AG04450 (cell line): ENCODE data around the gene RAC2. TPM values are rescaled to one million over a fixed set of nuclear protein-coding genes. Genes with fewer than 3 reads are reported as not detected.

ENCODE experiments used
- CTCF ChIA-PET: fragments of 300-600, 350-600 bp; formaldehyde crosslinking; extraction: SDS; loops from one replicate; lab custom pipeline; 2022; ENCODE audit warnings: antibody characterized with exemption, inconsistent platforms; lab: Charles Lee
- POLR2A ChIA-PET: fragments of 350-600 bp; formaldehyde crosslinking; extraction: SDS; loops from one replicate; lab custom pipeline; 2021; ENCODE audit warnings: antibody characterized with exemption, inconsistent platforms; lab: Yijun Ruan, JAX
- DNase-seq: peaks from one replicate; pipeline ENCODE4 v3.0.0-alpha.2; 2011; ENCODE audit warnings: low read depth, low spot score
- H3K27ac ChIP-seq: one replicate; pipeline ENCODE4 v1.5.1; 2012; ENCODE audit warnings: low read depth, low read length, control low read depth
- H3K27me3 ChIP-seq: one replicate; pipeline ENCODE4 v1.6.0; 2012; ENCODE audit warnings: low read length; ENCODE audit not compliant: control insufficient read depth, insufficient read depth
- H3K4me3 ChIP-seq: 2 replicates; pipeline ENCODE4 v1.5.1; 2011; ENCODE audit warnings: mild to moderate bottlenecking, low read depth, low read length, control low read depth
- H3K9me3 ChIP-seq: 2 replicates; pipeline ENCODE4 v1.5.1; 2012; ENCODE audit warnings: low read length; ENCODE audit not compliant: control insufficient read depth, insufficient read depth
- polyA plus RNA-seq: library from polyadenylated mRNA; depleted of rRNA; stranded (reverse); fragments of >200 nt; gene quantifications from 2 replicates; pipeline ENCODE4 v1.2.3, GENCODE V29; 2011
- TF ChIP-seq, protein P1 (sequence below): IDR thresholded peaks from 2 replicates; pipeline ENCODE4 v1.5.1; 2011; ENCODE audit warnings: low read depth, low read length, control low read depth, inconsistent platforms

RAC2 gene
- polyA plus RNA-seq, 1 experiment, result 25.0 TPM

GRCh38 chr22:37199760-37200108 lies 44.3 kb downstream of the RAC2 start:
- CTCF ChIA-PET, result interaction anchor here (0.5 to 2.8 kb wide), 36 partner anchors 10 to 637 kb away, joined by 3 to 27 read pairs (median 4); partner anchors contain the start of gene KCTD17
- H3K27me3 ChIP-seq, result no peaks in the 10 kb centered on the region
- TF ChIP-seq, protein P1, sequence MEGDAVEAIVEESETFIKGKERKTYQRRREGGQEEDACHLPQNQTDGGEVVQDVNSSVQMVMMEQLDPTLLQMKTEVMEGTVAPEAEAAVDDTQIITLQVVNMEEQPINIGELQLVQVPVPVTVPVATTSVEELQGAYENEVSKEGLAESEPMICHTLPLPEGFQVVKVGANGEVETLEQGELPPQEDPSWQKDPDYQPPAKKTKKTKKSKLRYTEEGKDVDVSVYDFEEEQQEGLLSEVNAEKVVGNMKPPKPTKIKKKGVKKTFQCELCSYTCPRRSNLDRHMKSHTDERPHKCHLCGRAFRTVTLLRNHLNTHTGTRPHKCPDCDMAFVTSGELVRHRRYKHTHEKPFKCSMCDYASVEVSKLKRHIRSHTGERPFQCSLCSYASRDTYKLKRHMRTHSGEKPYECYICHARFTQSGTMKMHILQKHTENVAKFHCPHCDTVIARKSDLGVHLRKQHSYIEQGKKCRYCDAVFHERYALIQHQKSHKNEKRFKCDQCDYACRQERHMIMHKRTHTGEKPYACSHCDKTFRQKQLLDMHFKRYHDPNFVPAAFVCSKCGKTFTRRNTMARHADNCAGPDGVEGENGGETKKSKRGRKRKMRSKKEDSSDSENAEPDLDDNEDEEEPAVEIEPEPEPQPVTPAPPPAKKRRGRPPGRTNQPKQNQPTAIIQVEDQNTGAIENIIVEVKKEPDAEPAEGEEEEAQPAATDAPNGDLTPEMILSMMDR, result no peak
- DNase-seq, result no peak
- POLR2A ChIA-PET, result interaction anchor here (1.0 kb wide), 1 partner anchor 13 kb away, joined by 3 read pairs; no protein-coding TSS in a partner anchor
- H3K27ac ChIP-seq, result no peak overlapping the region
- peak overlapping the region; percentile 47 for H3K4me3 ChIP-seq
- H3K9me3 ChIP-seq, result no peaks in the 10 kb centered on the region; the same call in 1 of the 2 replicates

- peak; percentile 95 for DNase-seq
- ChIA-PET CTCF (interaction anchor here (0.5 to 2.8 kb wide), 35 partner anchors 10 to 417 kb away, joined by 3 to 27 read pairs (median 5); partner anchors contain the start of gene KCTD17), POLR2A (interaction anchor here (0.6 to 1.0 kb wide), 3 partner anchors 12 to 182 kb away, joined by 3 to 5 read pairs (median 3); no protein-coding TSS in a partner anchor)
- Histone ChIP-seq H3K4me3 (peak overlapping the region; percentile 75), H3K27ac (peak overlapping the region; percentile 61), H3K27me3 (no peaks in the 10 kb centered on the region), H3K9me3 (no peaks in the 10 kb centered on the region; the same call in 1 of the 2 replicates)
- TF ChIP-seq, protein P1, result peak; percentile 90
Observed at GRCh38 chr22:37199103-37199759, 44.8 kb downstream of the RAC2 start.

- CTCF ChIA-PET, result interaction anchor here (0.5 to 2.8 kb wide), 26 partner anchors 11 to 417 kb away, joined by 3 to 27 read pairs (median 6); partner anchors contain the start of genes C1QTNF6 and KCTD17
- POLR2A ChIA-PET, result interaction anchor here (0.6 to 1.0 kb wide), 3 partner anchors 11 to 183 kb away, joined by 3 to 5 read pairs (median 3); no protein-coding TSS in a partner anchor
Observed at GRCh38 chr22:37198258-37199102, 45.6 kb downstream of the RAC2 start.

GRCh38 chr22:37197451-37198257 lies 46.4 kb downstream of the RAC2 start:
- CTCF ChIA-PET, result interaction anchor here (0.6 to 2.8 kb wide), 9 partner anchors 10 to 151 kb away, joined by 3 to 20 read pairs (median 5); partner anchors contain the start of gene C1QTNF6
- Histone ChIP-seq H3K4me3 (no peak overlapping the region), H3K9me3 (peaks cover 3% of the 10 kb centered on the region; the same call in 1 of the 2 replicates), H3K27ac (peak overlapping the region; percentile 57), H3K27me3 (no peaks in the 10 kb centered on the region)
- TF ChIP-seq, protein P1, result no peak
- POLR2A ChIA-PET, result no interaction called here
- DNase-seq, result no peak

More at GRCh38 chr22:37198258-37199102, 45.6 kb downstream of the RAC2 start:
- DNase-seq, result no peak
- TF ChIP-seq, protein P1, result peak; percentile 75
- no peaks in the 10 kb centered on the region for H3K27me3 ChIP-seq
- H3K27ac ChIP-seq, result peak overlapping the region; percentile 61
- H3K4me3 ChIP-seq, result peak overlapping the region; percentile 75
- no peaks in the 10 kb centered on the region; the same call in 1 of the 2 replicates for H3K9me3 ChIP-seq
